HCT116 (cell line): ENCODE results near the gene CDKL1. TPM values are rescaled to one million over a fixed set of nuclear protein-coding genes. Genes with fewer than 3 reads are reported as not detected.
A peak's percentile ranks its signal among the peaks of the same experiment; 100 is the strongest.

Source experiments
- ATAC-seq: fragments of 200-7000 bp; cut with Tn5 transposase; 2 replicates; pipeline ENCODE4 v1.9.1; 2020; ENCODE audit warnings: mild to moderate bottlenecking, moderate library complexity
- BruUV-seq: library from RNA; stranded (reverse); fragments of 400-500 nt; replicated peaks from 2 replicates; lab custom pipeline; 2021; lab: Mats Ljungman, UMichigan
- CTCF ChIA-PET: fragments of 300-600 bp; sonication (Branson Sonifier 250); formaldehyde crosslinking; loops from one replicate; lab custom pipeline; 2021; ENCODE audit warnings: antibody characterized with exemption; lab: Charles Lee
- POLR2A ChIA-PET: fragments of 300-600, 350-600 bp; sonication (Branson Sonifier 250); formaldehyde crosslinking; loops from one replicate; lab custom pipeline; 2021; ENCODE audit warnings: antibody characterized with exemption; lab: Charles Lee
- RAD21 ChIA-PET, 2 experiments: fragments of 300-600 bp; sonication (Branson Sonifier 250); formaldehyde crosslinking; loops; one replicate each; lab custom pipeline; 2023; ENCODE audit warnings: low total read pairs in 2 of 2; ENCODE audit not compliant: uncharacterized antibody in 2 of 2, unreplicated experiment in 2 of 2, low non-redundant PET in 1 of 2; lab: Charles Lee
- DNase-seq: peaks from one replicate; pipeline ENCODE4 v3.0.0-alpha.2; 2010; ENCODE audit warnings: low read depth, low spot score
- H2AFZ ChIP-seq: fragments of 200-600 bp; shearing (Covaris generic), sonication (generic); 2 replicates; pipeline ENCODE4 v1.6.1; 2017; ENCODE audit warnings: low read depth, mixed run types, mixed read lengths, antibody characterized with exemption, low read length; ENCODE audit not compliant: poor library complexity, severe bottlenecking
- H3K27ac ChIP-seq: 2 replicates; pipeline ENCODE4 v1.5.1; 2012; ENCODE audit warnings: low read depth, low read length
- H3K27me3 ChIP-seq: fragments of 200-600 bp; sonication (generic); 2 replicates; pipeline ENCODE4 v1.6.1; 2016; ENCODE audit warnings: mixed run types, low read length, mixed read lengths; ENCODE audit not compliant: insufficient read depth
- H3K36me3 ChIP-seq, 2 experiments: fragments of 200-500 bp in 1 of 2; fragments of 200-600 bp in 1 of 2; sonication (Bioruptor generic) in 1 of 2; sonication (generic) in 1 of 2; 2 replicates each; pipeline versions ENCODE4 v1.5.1 to v1.6.1; 2014 to 2016; ENCODE audit warnings: low read length in 2 of 2, inconsistent platforms in 1 of 2, mixed read lengths in 1 of 2, mixed run types in 1 of 2; ENCODE audit not compliant: insufficient read depth in 2 of 2, control insufficient read depth in 1 of 2
- H3K4me1 ChIP-seq, 2 experiments: fragments of 200-600 bp in 1 of 2; sonication (generic) in 1 of 2; 2 replicates each; pipeline versions ENCODE4 v1.5.1 to v1.6.1; 2012 to 2017; ENCODE audit warnings: low read length in 2 of 2, inconsistent platforms in 1 of 2, mild to moderate bottlenecking in 1 of 2, mixed read lengths in 1 of 2, mixed run types in 1 of 2, moderate library complexity in 1 of 2; ENCODE audit not compliant: insufficient read depth in 2 of 2, control insufficient read depth in 1 of 2
- H3K4me2 ChIP-seq: fragments of 200-600 bp; sonication (generic); 2 replicates; pipeline ENCODE4 v1.6.1; 2017; ENCODE audit warnings: mixed run types, low read length, mixed read lengths
- H3K4me3 ChIP-seq, 2 experiments: fragments of 200-600 bp in 1 of 2; sonication (generic) in 1 of 2; replicated peaks in 1 of 2; 2 replicates each; pipeline ENCODE4 v1.5.1; 2011 to 2016; ENCODE audit warnings: low read length in 2 of 2, control low read depth in 1 of 2, low read depth in 1 of 2, mild to moderate bottlenecking in 1 of 2, mixed read lengths in 1 of 2, mixed run types in 1 of 2
- H3K79me2 ChIP-seq: fragments of 200-600 bp; sonication (generic); 2 replicates; pipeline ENCODE4 v1.6.1; 2017; ENCODE audit warnings: mild to moderate bottlenecking, mixed run types, low read length, moderate library complexity, mixed read lengths; ENCODE audit not compliant: insufficient read depth
- H3K9ac ChIP-seq: fragments of 200-600 bp; sonication (generic); 2 replicates; pipeline ENCODE4 v1.6.1; 2016; ENCODE audit warnings: low read length, mixed read lengths
- H3K9me2 ChIP-seq: fragments of 200-600 bp; sonication (generic), shearing (Covaris generic); 2 replicates; pipeline ENCODE4 v1.6.1; 2017; ENCODE audit warnings: mixed run types, mild to moderate bottlenecking, moderate library complexity; ENCODE audit not compliant: insufficient read depth
- H3K9me3 ChIP-seq, 2 experiments: fragments of 200-500 bp in 1 of 2; fragments of 200-600 bp in 1 of 2; sonication (Bioruptor generic) in 1 of 2; sonication (generic) in 1 of 2; 2 replicates each; pipeline ENCODE4 v1.6.1; 2014 to 2017; ENCODE audit warnings: low read length in 2 of 2, mixed read lengths in 2 of 2, inconsistent platforms in 1 of 2, low read depth in 1 of 2, mild to moderate bottlenecking in 1 of 2, mixed run types in 1 of 2, moderate library complexity in 1 of 2; ENCODE audit not compliant: control insufficient read depth in 1 of 2, insufficient read depth in 1 of 2
- H4K20me1 ChIP-seq: fragments of 200-600 bp; sonication (generic), shearing (Covaris generic); 2 replicates; pipeline ENCODE4 v1.6.1; 2017; ENCODE audit warnings: mixed run types, mild to moderate bottlenecking, moderate library complexity; ENCODE audit not compliant: insufficient read depth
- ATF3 ChIP-seq: IDR thresholded peaks from 2 replicates; pipeline ENCODE4 v1.6.1; 2012
- CBX3 ChIP-seq: IDR thresholded peaks from 2 replicates; pipeline ENCODE4 v1.6.1; 2012; ENCODE audit warnings: low read depth
- EGR1 ChIP-seq: IDR thresholded peaks from 2 replicates; pipeline ENCODE4 v1.6.1; 2012; ENCODE audit warnings: low read depth
- EZH2 ChIP-seq: fragments of 200-600 bp; sonication (generic); IDR thresholded peaks from 2 replicates; pipeline ENCODE4 v1.6.1; 2017; ENCODE audit warnings: antibody characterized with exemption, mixed run types
- POLR2A ChIP-seq: IDR thresholded peaks from 2 replicates; pipeline ENCODE4 v1.7.0; 2011; ENCODE audit warnings: borderline replicate concordance; ENCODE audit not compliant: insufficient read depth, insufficient read length; ENCODE audit errors: extremely low read depth
- POLR2AphosphoS5 ChIP-seq: IDR thresholded peaks from 2 replicates; pipeline ENCODE4 v1.6.1; 2011; ENCODE audit warnings: mild to moderate bottlenecking, low read depth, low read length, moderate library complexity
- RAD21 ChIP-seq: IDR thresholded peaks from 2 replicates; pipeline ENCODE4 v1.6.1; 2012; ENCODE audit warnings: low read depth, mild to moderate bottlenecking
- SP1 ChIP-seq: IDR thresholded peaks from 2 replicates; pipeline ENCODE4 v1.6.1; 2012; ENCODE audit warnings: low read depth
- YY1 ChIP-seq: IDR thresholded peaks from 2 replicates; pipeline ENCODE4 v1.6.1; 2011; ENCODE audit warnings: low read length, low read depth, moderate library complexity, mild to moderate bottlenecking; ENCODE audit not compliant: insufficient replicate concordance; ENCODE audit errors: extremely low read depth
- ZFX ChIP-seq: fragments of 450-650 bp; IDR thresholded peaks from 2 replicates; pipeline ENCODE4 v1.6.1; 2017
- intact Hi-C: fragments of 100-400 bp; cut with micrococcal nuclease; formaldehyde crosslinking; loops from 2 replicates; pipeline ENCODE4 v1.10.0; 2022
- total RNA-seq: library from RNA; stranded (reverse); gene quantifications from one replicate; pipeline ENCODE4 v1.2.1, GENCODE V29; 2021; ENCODE audit not compliant: unreplicated experiment
- TF ChIP-seq, protein P1 (sequence below), 3 experiments: fragments of 200-600 bp in 1 of 3; sonication (generic) in 1 of 3; IDR thresholded peaks in 2 of 3; conservative IDR thresholded peaks in 1 of 3; 2 replicates each; pipeline ENCODE4 v1.5.1; 2012 to 2017; ENCODE audit warnings: low read depth in 2 of 3, low read length in 2 of 3, antibody characterized with exemption in 1 of 3, borderline replicate concordance in 1 of 3, control low read depth in 1 of 3, mild to moderate bottlenecking in 1 of 3, mixed read lengths in 1 of 3, mixed run types in 1 of 3, moderate library complexity in 1 of 3; ENCODE audit not compliant: insufficient read depth in 1 of 3

The CDKL1 gene
- total RNA-seq, 1 experiment from 2014 or later: 7.1 TPM

GRCh38 chr14:50311972-50312733, 84.5 kb downstream of the CDKL1 start, which contains the start of the genes DMAC2L and L2HGDH (continued):
- TF ChIP-seq, protein P1, sequence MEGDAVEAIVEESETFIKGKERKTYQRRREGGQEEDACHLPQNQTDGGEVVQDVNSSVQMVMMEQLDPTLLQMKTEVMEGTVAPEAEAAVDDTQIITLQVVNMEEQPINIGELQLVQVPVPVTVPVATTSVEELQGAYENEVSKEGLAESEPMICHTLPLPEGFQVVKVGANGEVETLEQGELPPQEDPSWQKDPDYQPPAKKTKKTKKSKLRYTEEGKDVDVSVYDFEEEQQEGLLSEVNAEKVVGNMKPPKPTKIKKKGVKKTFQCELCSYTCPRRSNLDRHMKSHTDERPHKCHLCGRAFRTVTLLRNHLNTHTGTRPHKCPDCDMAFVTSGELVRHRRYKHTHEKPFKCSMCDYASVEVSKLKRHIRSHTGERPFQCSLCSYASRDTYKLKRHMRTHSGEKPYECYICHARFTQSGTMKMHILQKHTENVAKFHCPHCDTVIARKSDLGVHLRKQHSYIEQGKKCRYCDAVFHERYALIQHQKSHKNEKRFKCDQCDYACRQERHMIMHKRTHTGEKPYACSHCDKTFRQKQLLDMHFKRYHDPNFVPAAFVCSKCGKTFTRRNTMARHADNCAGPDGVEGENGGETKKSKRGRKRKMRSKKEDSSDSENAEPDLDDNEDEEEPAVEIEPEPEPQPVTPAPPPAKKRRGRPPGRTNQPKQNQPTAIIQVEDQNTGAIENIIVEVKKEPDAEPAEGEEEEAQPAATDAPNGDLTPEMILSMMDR (IDR thresholded peaks at IDR 0.05 in 2 of 3, conservative IDR thresholded peaks at IDR 0.05 in 1 of 3; ENCODE audit: borderline replicate concordance in 1 of 3, insufficient read depth in 1 of 3, low read depth in 2 of 3, low read length in 2 of 3): 0 out of 6 replicates have a peak, but pooled peaks of 1 of the 3 experiments have one; percentile 33
- TF ChIP-seq CBX3 (peak; percentile 72; the same call in 1 of the 2 replicates), YY1 (peak; percentile 22), EGR1 (peak; percentile 86), EZH2 (no peak), SP1 (peak; percentile 61), RAD21 (0 out of 2 replicates have a peak, but pooled peaks have one; percentile 19), POLR2AphosphoS5 (peak; percentile 87), POLR2A (peak; percentile 54), ZFX (peak; percentile 82)

GRCh38 chr14:50311337-50311971, 85.2 kb downstream of the CDKL1 start:
- H3K9ac ChIP-seq: peak overlapping the region; percentile 76
- H3K9me3 ChIP-seq: 0 out of 4 replicates have a peak, but pooled peaks cover 0 to 3% of the 10 kb centered on the region in 2 experiments
- no peaks in the 10 kb centered on the region; a peak in 1 of 4 replicates for H3K36me3 ChIP-seq
- H3K4me1 ChIP-seq: peaks cover 0 to 27% of the 10 kb centered on the region in 2 experiments; a peak in 3 of 4 replicates
- ATAC-seq: no peak
- no peaks in the 10 kb centered on the region for H3K9me2 ChIP-seq
- CTCF ChIA-PET: interaction anchor here (1.5 kb wide), 1 partner anchor 9 kb away, joined by 8 read pairs; no protein-coding TSS in a partner anchor
- BruUV-seq: TSS peak; percentile 84
- no peak for TF ChIP-seq ATF3
- TF ChIP-seq, protein P1 (IDR thresholded peaks at IDR 0.05 in 2 of 3, conservative IDR thresholded peaks at IDR 0.05 in 1 of 3; ENCODE audit: borderline replicate concordance in 1 of 3, insufficient read depth in 1 of 3, low read depth in 2 of 3, low read length in 2 of 3): peak in 2 of 3 experiments; percentile 54 to 69; a peak in 4 of 6 replicates
- intact Hi-C loops: loop anchor here (10.0 kb wide), 1 partner anchor 447 kb away; no protein-coding TSS in a partner anchor
- POLR2A ChIA-PET: interaction anchor here (0.8 to 1.6 kb wide), 3 partner anchors 10 to 725 kb away, joined by 3 to 7 read pairs (median 3); partner anchors contain the start of gene RPS29
- no peaks in the 10 kb centered on the region for H3K27me3 ChIP-seq
- no peaks in the 10 kb centered on the region for H4K20me1 ChIP-seq
- peak overlapping the region; percentile 76 to 87 for H3K4me3 ChIP-seq
- peaks cover 54% of the 10 kb centered on the region for H3K79me2 ChIP-seq
- H3K27ac ChIP-seq: peak overlapping the region; percentile 84
- RAD21 ChIA-PET: no interaction called here
- DNase-seq: no peak
- peak overlapping the region; percentile 85 for H3K4me2 ChIP-seq
- H2AFZ ChIP-seq: peak overlapping the region; percentile 36
